GM21786 (cell line): ENCODE results near the gene ATP6V0C.

Source experiments
- ATAC-seq: cut with Tn5 transposase; IDR thresholded peaks from one replicate; pipeline ENCODE4 v1.9.1; 2021; ENCODE audit not compliant: unreplicated experiment

Gene ATP6V0C

GRCh38 chr16:2513405-2514332, at the start of gene ATP6V0C:
ATP6V0C (plus strand) TSS chr16:2513952; CDS start chr16:2514104, 152 bp downstream.
- peak; percentile 71 for ATAC-seq

DNA sequence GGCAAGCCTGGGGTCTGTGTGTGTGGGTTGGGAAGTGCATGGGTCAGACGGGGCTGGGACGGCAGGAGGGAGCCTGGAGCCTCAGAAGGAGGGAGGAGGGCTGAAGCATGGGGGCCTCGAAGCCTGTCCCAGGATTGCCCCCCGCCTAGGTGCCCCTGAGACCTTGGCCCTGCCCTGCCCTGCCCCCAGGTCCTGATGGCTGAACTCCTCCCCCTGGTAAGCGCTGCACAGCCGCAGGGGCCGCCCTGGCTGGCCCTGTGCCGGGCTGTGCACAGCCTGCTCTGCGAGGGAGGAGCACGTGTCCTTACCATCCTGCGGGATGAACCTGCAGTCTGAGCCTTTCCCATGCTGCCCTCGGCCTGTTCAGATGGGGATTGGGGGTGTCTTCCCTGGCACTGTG, 49.4 kb upstream of the ATP6V0C start:
- no peak for ATAC-seq

DNA sequence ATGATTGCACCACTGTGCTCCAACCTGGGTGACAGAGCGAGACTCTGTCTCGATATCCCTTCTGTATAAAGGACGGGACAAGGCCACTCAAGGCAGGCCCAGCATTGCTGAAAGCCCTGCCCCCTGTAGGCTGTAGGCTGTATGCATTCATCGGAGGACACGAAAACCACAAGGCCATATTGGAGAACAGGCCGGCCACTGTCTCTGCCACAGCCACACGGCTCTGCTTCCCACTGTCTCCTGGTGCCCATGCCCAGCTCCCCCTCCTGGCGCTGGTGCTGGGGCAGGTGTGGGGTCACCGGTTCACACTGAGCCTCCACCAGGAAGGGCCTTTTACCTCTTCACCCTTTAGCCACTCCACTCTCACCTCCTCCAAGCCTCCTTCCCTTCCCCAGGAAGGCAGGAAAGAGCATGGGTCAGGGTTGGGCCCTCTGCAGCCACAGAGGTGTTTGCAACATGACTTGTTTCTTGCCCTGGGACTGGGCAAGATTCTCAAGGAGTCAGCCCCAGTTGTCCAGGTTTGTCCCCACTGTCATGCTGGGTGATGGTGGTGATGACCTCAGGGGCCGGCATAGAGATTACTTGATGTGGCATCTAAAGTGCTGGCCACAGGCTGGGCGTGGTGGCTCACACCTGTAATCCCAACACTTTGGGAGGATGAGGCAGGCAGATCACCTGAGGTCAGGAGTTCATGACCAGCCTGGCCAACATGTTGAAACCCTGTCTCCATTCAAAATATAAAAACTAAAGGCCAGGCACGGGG, 47.9 kb upstream of the ATP6V0C start:
- ATAC-seq: no peak

DNA sequence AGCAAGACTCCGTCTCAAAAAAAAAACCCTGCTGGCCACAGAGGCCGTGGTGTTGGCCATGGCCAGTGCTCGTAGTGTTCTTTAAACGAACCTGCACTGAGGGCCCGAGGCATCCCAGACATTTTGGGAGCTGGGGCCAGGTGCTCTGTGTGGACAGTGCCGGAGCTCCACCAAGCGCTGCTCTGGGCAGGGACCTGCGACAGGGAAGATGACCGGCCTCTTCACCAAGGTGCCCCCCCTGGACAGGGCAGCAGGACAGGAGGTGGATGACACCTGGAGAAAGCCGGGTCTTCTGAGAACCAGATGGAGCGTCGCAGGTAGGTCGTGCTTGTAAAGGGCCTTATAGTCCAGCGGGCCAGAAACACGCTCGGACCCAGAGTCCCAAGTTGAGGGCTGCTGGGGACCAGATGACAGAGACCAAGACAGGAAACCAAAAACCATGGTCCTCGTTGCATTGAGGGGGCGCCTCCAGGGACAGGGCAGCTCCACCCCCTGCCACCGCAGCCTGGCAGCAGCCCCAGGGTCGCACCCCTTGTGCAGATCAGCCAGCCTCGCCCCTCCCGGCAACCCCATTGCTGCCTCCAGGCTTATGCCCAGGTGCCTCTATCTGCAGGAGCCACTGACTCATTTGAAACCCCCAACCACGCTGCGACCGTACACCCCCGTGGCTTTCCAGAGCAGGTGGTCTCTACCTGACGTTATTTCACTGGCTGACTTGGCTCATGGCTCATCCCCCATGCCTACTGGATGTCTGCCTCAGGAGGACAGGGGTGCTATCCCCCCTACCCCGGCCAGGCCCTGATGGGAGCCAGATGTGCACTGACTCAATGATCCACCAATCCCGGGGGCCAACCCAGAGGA, 46.9 kb upstream of the ATP6V0C start:
- ATAC-seq: no peak

GRCh38 chr16:2467528-2468232, 46.1 kb upstream of the ATP6V0C start:
- no peak for ATAC-seq

DNA sequence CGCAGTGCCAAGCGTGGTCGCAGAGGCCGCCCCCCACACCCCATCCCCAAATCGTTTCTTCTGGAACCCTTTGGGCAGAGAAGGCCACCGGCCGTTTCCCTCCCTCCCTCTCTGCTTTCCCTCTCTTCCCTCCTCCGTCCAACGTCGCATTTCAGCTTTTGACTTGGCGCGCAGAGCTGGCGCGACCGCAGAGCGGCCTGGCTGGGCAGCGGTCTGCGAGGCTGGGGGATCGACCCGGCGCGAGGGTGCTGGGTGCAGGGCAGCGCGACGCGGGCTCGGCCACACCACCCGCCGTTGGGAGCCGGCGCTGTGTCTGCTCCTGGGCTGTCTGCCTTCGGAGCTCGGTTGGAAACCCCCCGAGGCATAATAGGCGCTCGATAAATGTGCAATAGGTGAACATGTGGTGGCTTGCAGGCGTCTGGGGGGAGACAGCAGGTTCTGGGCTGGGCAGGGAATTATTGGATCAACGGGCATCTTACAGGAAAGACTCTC, 45.5 kb upstream of the ATP6V0C start:
- ATAC-seq: no peak

- ATAC-seq: peak; percentile 47
These were observed 44.9 kb upstream of the ATP6V0C start for GRCh38 chr16:2468725-2469398.

DNA sequence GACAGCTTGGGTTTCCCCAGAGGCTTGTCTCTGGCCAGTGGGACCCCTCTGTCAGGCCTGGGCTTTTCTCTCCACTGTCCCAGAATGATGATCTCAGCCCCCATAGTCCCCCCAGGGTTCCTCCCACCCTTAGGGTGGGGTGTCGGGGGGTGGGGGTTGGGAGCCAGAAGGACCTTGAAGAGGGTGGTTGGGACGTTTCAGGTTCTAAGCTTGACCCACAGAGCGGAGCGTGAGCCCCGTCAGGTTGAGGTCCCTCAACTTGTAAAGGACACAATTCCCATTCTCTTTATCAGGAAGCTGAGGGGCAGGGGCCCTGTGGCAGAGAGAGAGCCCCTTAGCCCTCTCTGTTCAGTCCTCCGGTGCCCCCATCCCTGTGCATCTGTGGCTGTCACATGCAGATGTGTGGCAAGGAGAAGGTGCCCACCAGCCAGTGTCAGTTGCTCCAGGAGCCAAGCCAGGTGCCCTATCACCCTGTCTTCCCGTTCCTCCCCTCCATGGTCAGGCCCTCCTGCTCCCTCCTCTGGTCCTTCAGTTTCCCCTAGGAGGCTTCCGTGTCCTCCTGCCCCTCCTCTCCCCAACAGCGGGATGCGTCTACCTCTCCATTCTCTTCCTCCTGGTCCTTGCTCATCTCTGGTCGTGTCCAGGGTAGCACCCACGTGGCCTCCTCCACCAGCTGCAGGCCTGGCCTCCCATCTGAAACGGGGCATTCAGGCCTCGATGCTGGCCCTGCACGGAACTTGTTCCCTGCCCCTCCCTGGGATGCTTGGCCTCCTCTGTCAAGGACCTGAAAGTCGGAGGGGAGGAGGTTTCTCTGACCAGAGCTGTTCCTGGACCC, 44.1 kb upstream of the ATP6V0C start:
- no peak for ATAC-seq

DNA sequence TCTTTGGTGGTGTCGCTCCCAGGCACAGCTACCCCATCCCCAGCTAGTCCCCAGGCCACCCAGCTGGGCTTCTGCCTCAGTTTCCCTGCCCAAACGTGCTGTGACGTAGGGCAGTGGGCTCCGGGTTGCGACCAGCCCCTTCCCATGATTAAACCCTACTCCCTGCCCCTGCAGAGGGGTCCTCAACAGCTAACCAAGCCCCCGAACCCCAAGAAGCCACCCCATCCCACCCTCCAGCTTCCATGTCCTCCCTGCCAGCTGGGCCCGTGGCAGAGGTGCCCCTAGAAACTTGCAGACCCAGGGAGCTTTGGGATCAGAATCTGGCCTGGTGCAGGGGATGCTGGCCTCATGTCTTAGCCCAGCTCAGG, 43.5 kb upstream of the ATP6V0C start:
- ATAC-seq: no peak

GRCh38 chr16:2470603-2471015, 43.1 kb upstream of the ATP6V0C start:
- ATAC-seq: no peak

GRCh38 chr16:2471016-2471652, 42.6 kb upstream of the ATP6V0C start, which contains the start of gene NTN3:
NTN3 (plus strand) TSS chr16:2471297; CDS start chr16:2471702, 405 bp downstream.
- ATAC-seq: no peak

DNA sequence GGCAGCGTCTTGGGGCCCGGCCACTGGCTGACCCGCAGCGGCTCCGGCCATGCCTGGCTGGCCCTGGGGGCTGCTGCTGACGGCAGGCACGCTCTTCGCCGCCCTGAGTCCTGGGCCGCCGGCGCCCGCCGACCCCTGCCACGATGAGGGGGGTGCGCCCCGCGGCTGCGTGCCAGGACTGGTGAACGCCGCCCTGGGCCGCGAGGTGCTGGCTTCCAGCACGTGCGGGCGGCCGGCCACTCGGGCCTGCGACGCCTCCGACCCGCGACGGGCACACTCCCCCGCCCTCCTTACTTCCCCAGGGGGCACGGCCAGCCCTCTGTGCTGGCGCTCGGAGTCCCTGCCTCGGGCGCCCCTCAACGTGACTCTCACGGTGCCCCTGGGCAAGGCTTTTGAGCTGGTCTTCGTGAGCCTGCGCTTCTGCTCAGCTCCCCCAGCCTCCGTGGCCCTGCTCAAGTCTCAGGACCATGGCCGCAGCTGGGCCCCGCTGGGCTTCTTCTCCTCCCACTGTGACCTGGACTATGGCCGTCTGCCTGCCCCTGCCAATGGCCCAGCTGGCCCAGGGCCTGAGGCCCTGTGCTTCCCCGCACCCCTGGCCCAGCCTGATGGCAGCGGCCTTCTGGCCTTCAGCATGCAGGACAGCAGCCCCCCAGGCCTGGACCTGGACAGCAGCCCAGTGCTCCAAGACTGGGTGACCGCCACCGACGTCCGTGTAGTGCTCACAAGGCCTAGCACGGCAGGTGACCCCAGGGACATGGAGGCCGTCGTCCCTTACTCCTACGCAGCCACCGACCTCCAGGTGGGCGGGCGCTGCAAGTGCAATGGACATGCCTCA, 41.9 kb upstream of the ATP6V0C start:
- ATAC-seq: no peak

- no peak for ATAC-seq
These were observed 41.3 kb upstream of the ATP6V0C start for GRCh38 chr16:2472488-2472864.

DNA sequence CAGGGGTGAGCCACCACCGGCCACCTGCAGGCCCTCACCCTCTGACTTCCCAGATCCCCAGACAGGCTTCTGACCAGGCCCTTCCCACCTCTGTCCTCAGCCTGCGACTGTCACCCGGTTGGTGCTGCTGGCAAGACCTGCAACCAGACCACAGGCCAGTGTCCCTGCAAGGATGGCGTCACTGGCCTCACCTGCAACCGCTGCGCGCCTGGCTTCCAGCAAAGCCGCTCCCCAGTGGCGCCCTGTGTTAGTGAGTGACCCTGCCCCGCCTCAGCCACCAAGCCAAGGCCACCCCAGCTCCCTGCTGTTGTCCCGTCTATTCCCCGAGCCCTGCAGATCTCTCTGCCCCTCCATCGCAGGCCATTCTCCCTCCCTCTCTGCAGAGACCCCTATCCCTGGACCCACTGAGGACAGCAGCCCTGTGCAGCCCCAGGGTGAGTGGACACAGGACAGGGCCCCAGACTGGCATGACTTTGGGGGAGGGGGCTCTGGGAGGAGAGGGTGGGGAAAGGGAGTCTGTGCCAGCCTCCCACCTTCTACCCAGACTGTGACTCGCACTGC, 40.8 kb upstream of the ATP6V0C start:
- no peak for ATAC-seq

- ATAC-seq: no peak
These were observed 40.3 kb upstream of the ATP6V0C start for GRCh38 chr16:2473446-2473926.

DNA sequence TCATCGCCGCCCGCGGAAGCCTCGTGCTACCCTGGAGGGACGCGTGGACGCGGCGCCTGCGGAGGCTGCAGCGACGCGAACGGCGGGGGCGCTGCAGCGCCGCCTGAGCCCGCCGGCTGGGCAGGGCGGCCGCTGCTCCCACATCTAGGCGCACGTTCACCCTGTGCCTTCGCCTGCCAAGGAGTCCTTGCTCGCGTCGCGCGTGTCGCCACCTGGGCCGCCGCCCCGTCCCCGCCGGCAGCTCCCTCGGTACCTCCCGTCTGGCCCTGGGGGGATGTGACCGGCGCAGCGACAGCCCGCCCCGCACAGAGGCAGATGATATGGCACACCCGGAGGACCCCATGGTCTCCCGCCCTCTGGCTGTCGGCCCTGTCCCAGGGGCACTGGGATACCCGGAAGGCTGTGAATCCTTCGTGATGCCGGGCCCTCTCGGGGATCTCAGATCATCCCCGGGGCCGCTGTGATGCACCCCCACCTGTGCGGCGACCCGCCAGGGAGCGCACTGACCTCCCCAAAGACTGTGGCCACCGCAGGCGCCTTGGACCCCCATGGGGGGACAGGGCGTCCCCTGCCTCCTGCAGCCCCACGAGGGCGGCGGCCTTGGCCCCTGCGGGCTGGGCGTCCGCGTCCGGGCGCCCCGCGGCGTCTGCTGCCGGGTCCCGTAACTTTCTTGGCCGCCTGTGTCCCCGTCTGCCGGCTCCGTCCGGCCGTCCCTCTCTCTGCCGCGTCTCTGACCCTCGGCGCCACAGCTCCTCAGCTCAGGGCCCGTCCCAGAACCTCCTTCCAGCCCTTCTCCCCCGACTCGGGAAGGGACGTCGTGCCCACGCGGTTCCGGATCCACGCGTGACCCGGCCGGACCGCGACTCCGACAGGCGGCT, 39.5 kb upstream of the ATP6V0C start:
- ATAC-seq: no peak
